Measurements from ENCODE around the gene SLC8B1.

- no peak for TF ChIP-seq ZFX (IDR thresholded peaks at IDR 0.05; ENCODE audit: borderline replicate concordance)
- no peak for TF ChIP-seq CTCF (IDR thresholded peaks at IDR 0.05)
Measured at GRCh38 chr12:113334786-113335539, at the start of gene SLC8B1.
